ENCODE measurements around the gene GEMIN7. TPM values are rescaled to one million over a fixed set of nuclear protein-coding genes. Genes with fewer than 3 reads are reported as not detected.

GEMIN7 gene
- total RNA-seq, 2 experiments from 2014 or later = 35.4 to 35.5 TPM

- CTCF ChIA-PET = interaction anchor here (0.5 to 1.2 kb wide), 2 partner anchors 11 to 415 kb away, joined by 3 to 4 read pairs; no protein-coding TSS in a partner anchor
- intact Hi-C loops (cut with DNase I, micrococcal nuclease) = no loop called here
- Mint-ChIP-seq H3K36me3 (ENCODE audit: low read depth) (no peaks in the 10 kb centered on the region), H3K4me3 (no peak overlapping the region), H3K27me3 (no peaks in the 10 kb centered on the region), H3K27ac (no peak overlapping the region), H3K9me3 (ENCODE audit: low read depth) (no peaks in the 10 kb centered on the region), H3K4me1 (peaks cover 69% of the 10 kb centered on the region)
- no peak for DNase-seq
- POLR2A ChIA-PET = no interaction called here
- ATAC-seq = no peak
Measured at GRCh38 chr19:45119582-45119981, 40.5 kb downstream of the GEMIN7 start.

GRCh38 chr19:45121827-45122345, 42.8 kb downstream of the GEMIN7 start:
- no peaks in the 10 kb centered on the region for H3K27me3 Mint-ChIP-seq
- ChIA-PET POLR2A (no interaction called here), CTCF (interaction anchor here (0.6 kb wide), 1 partner anchor 26 kb away, joined by 4 read pairs; no protein-coding TSS in a partner anchor)
- intact Hi-C loops (cut with DNase I, micrococcal nuclease) = no loop called here
- no peak overlapping the region for H3K4me3 Mint-ChIP-seq
- peaks cover 55% of the 10 kb centered on the region for H3K4me1 Mint-ChIP-seq
- H3K9me3 Mint-ChIP-seq (ENCODE audit: low read depth) = no peaks in the 10 kb centered on the region
- no peaks in the 10 kb centered on the region for H3K36me3 Mint-ChIP-seq (ENCODE audit: low read depth)
- ATAC-seq (no peak), DNase-seq (peak; percentile 38)
- H3K27ac Mint-ChIP-seq = peak overlapping the region; percentile 37

GRCh38 chr19:45122832-45123231, 43.8 kb downstream of the GEMIN7 start:
- no peak for ATAC-seq
- peaks cover 46% of the 10 kb centered on the region for H3K4me1 Mint-ChIP-seq
- CTCF ChIA-PET = no interaction called here

GRCh38 chr19:45123440-45123850, 44.4 kb downstream of the GEMIN7 start:
- H3K4me1 Mint-ChIP-seq = peaks cover 40% of the 10 kb centered on the region
- H3K9me3 Mint-ChIP-seq (ENCODE audit: low read depth) = no peaks in the 10 kb centered on the region
- intact Hi-C loops (cut with DNase I, micrococcal nuclease) = no loop called here
- CTCF ChIA-PET = no interaction called here
- H3K4me3 Mint-ChIP-seq = no peak overlapping the region
- POLR2A ChIA-PET = no interaction called here
- no peak overlapping the region for H3K27ac Mint-ChIP-seq
- no peaks in the 10 kb centered on the region for H3K27me3 Mint-ChIP-seq
- no peaks in the 10 kb centered on the region for H3K36me3 Mint-ChIP-seq (ENCODE audit: low read depth)
- ATAC-seq (no peak), DNase-seq (no peak)

More at GRCh38 chr19:45122832-45123231, 43.8 kb downstream of the GEMIN7 start:
- Mint-ChIP-seq H3K4me3 (no peak overlapping the region), H3K36me3 (ENCODE audit: low read depth) (no peaks in the 10 kb centered on the region), H3K27ac (no peak overlapping the region), H3K9me3 (ENCODE audit: low read depth) (no peaks in the 10 kb centered on the region), H3K27me3 (no peaks in the 10 kb centered on the region)
- POLR2A ChIA-PET = no interaction called here
- DNase-seq = no peak
- intact Hi-C loops (cut with DNase I, micrococcal nuclease) = no loop called here

- POLR2A ChIA-PET = no interaction called here
- CTCF ChIA-PET = no interaction called here
- Mint-ChIP-seq H3K4me1 (peaks cover 35% of the 10 kb centered on the region), H3K36me3 (ENCODE audit: low read depth) (no peaks in the 10 kb centered on the region), H3K27ac (no peak overlapping the region), H3K27me3 (no peaks in the 10 kb centered on the region), H3K4me3 (no peak overlapping the region), H3K9me3 (ENCODE audit: low read depth) (no peaks in the 10 kb centered on the region)
- no peak for DNase-seq
- intact Hi-C loops (cut with DNase I, micrococcal nuclease) = no loop called here
- ATAC-seq = no peak
Measured at GRCh38 chr19:45124021-45124420, 45.0 kb downstream of the GEMIN7 start.

- CTCF ChIA-PET = interaction anchor here (0.6 to 1.5 kb wide), 5 partner anchors 12 to 214 kb away, joined by 3 to 7 read pairs (median 4); no protein-coding TSS in a partner anchor
- Mint-ChIP-seq H3K4me3 (no peak overlapping the region), H3K4me1 (peaks cover 28% of the 10 kb centered on the region), H3K27me3 (no peaks in the 10 kb centered on the region), H3K36me3 (ENCODE audit: low read depth) (no peaks in the 10 kb centered on the region), H3K9me3 (ENCODE audit: low read depth) (no peaks in the 10 kb centered on the region), H3K27ac (no peak overlapping the region)
- intact Hi-C loops (cut with DNase I, micrococcal nuclease) = loop anchor here (5.0 kb wide), 2 partner anchors 33 to 48 kb away; partner anchors contain the start of genes GEMIN7 (in 1 of the 2), PPP1R37 (in 1 of the 2) and ZNF296 (in 1 of the 2)
- ATAC-seq (no peak), DNase-seq (no peak)
- POLR2A ChIA-PET = interaction anchor here (0.8 kb wide), 1 partner anchor 34 kb away, joined by 3 read pairs; no protein-coding TSS in a partner anchor
Measured at GRCh38 chr19:45125360-45125759, 46.3 kb downstream of the GEMIN7 start.

- no peaks in the 10 kb centered on the region for H3K27me3 Mint-ChIP-seq
- ATAC-seq (peak; percentile 85), DNase-seq (peak; percentile 87)
- ChIA-PET POLR2A (interaction anchor here (0.6 kb wide), 1 partner anchor 79 kb away, joined by 4 read pairs; no protein-coding TSS in a partner anchor), CTCF (interaction anchor here (0.6 to 1.5 kb wide), 7 partner anchors 13 to 215 kb away, joined by 3 to 7 read pairs (median 3); no protein-coding TSS in a partner anchor)
- peaks cover 24% of the 10 kb centered on the region for H3K4me1 Mint-ChIP-seq
- H3K36me3 Mint-ChIP-seq (ENCODE audit: low read depth) = no peaks in the 10 kb centered on the region
- no peaks in the 10 kb centered on the region for H3K9me3 Mint-ChIP-seq (ENCODE audit: low read depth)
- H3K27ac Mint-ChIP-seq = no peak overlapping the region
- no peak overlapping the region for H3K4me3 Mint-ChIP-seq
- intact Hi-C loops (cut with DNase I, micrococcal nuclease) = loop anchor here (1.0 to 5.0 kb wide), 4 partner anchors 33 to 137 kb away; partner anchors contain the start of genes PPP1R37 (in 2 of the 2), GEMIN7 (in 1 of the 2) and ZNF296 (in 1 of the 2)
Measured at GRCh38 chr19:45125975-45126493, 47.0 kb downstream of the GEMIN7 start.

- CTCF ChIA-PET = interaction anchor here (0.6 to 1.2 kb wide), 3 partner anchors 21 to 112 kb away, joined by 3 read pairs; no protein-coding TSS in a partner anchor
- POLR2A ChIA-PET = interaction anchor here (0.6 kb wide), 1 partner anchor 78 kb away, joined by 4 read pairs; no protein-coding TSS in a partner anchor
- ATAC-seq = no peak
- intact Hi-C loops (cut with DNase I, micrococcal nuclease) = loop anchor here (1.0 to 5.0 kb wide), 4 partner anchors 33 to 137 kb away; partner anchors contain the start of genes PPP1R37 (in 2 of the 2), GEMIN7 (in 1 of the 2) and ZNF296 (in 1 of the 2)
- no peak overlapping the region for H3K27ac Mint-ChIP-seq
- DNase-seq = no peak
- no peaks in the 10 kb centered on the region for H3K9me3 Mint-ChIP-seq (ENCODE audit: low read depth)
- no peak overlapping the region for H3K4me3 Mint-ChIP-seq
- peaks cover 23% of the 10 kb centered on the region for H3K4me1 Mint-ChIP-seq
- H3K27me3 Mint-ChIP-seq = no peaks in the 10 kb centered on the region
- H3K36me3 Mint-ChIP-seq (ENCODE audit: low read depth) = no peaks in the 10 kb centered on the region
Measured at GRCh38 chr19:45126654-45127053, 47.6 kb downstream of the GEMIN7 start.

- no peak for ATAC-seq
- CTCF ChIA-PET = interaction anchor here (0.6 kb wide), 1 partner anchor 217 kb away, joined by 3 read pairs; no protein-coding TSS in a partner anchor
- H3K9me3 Mint-ChIP-seq (ENCODE audit: low read depth) = no peaks in the 10 kb centered on the region
- no peak for DNase-seq
- H3K4me1 Mint-ChIP-seq = peaks cover 16% of the 10 kb centered on the region
- no peaks in the 10 kb centered on the region for H3K36me3 Mint-ChIP-seq (ENCODE audit: low read depth)
- H3K27me3 Mint-ChIP-seq = no peaks in the 10 kb centered on the region
- POLR2A ChIA-PET = no interaction called here
- no peak overlapping the region for H3K27ac Mint-ChIP-seq
- intact Hi-C loops (cut with DNase I, micrococcal nuclease) = loop anchor here (5.0 kb wide), 2 partner anchors 36 to 51 kb away; partner anchors contain the start of genes GEMIN7 (in 1 of the 2), PPP1R37 (in 1 of the 2) and ZNF296 (in 1 of the 2)
- H3K4me3 Mint-ChIP-seq = no peak overlapping the region
Measured at GRCh38 chr19:45128146-45128545, 49.1 kb downstream of the GEMIN7 start.

GRCh38 chr19:45128806-45129205, 49.7 kb downstream of the GEMIN7 start:
- Mint-ChIP-seq H3K9me3 (ENCODE audit: low read depth) (no peaks in the 10 kb centered on the region), H3K36me3 (ENCODE audit: low read depth) (no peaks in the 10 kb centered on the region), H3K27me3 (no peaks in the 10 kb centered on the region), H3K4me3 (no peak overlapping the region), H3K27ac (no peak overlapping the region), H3K4me1 (peaks cover 16% of the 10 kb centered on the region)
- ChIA-PET POLR2A (no interaction called here), CTCF (interaction anchor here (1.1 kb wide), 1 partner anchor 12 kb away, joined by 3 read pairs; no protein-coding TSS in a partner anchor)
- intact Hi-C loops (cut with DNase I, micrococcal nuclease) = loop anchor here (5.0 kb wide), 2 partner anchors 37 to 52 kb away; partner anchors contain the start of genes GEMIN7 (in 1 of the 2), PPP1R37 (in 1 of the 2) and ZNF296 (in 1 of the 2)
- no peak for DNase-seq
- ATAC-seq = no peak

GRCh38 chr19:45130236-45130635, 51.2 kb downstream of the GEMIN7 start:
- CTCF ChIA-PET = interaction anchor here (1.2 to 1.5 kb wide), 2 partner anchors 11 to 38 kb away, joined by 3 to 4 read pairs; partner anchors contain the start of gene PPP1R37
- Mint-ChIP-seq H3K27me3 (no peaks in the 10 kb centered on the region), H3K4me1 (peaks cover 16% of the 10 kb centered on the region), H3K36me3 (ENCODE audit: low read depth) (no peaks in the 10 kb centered on the region), H3K27ac (no peak overlapping the region), H3K4me3 (no peak overlapping the region), H3K9me3 (ENCODE audit: low read depth) (no peaks in the 10 kb centered on the region)
- intact Hi-C loops (cut with DNase I, micrococcal nuclease) = no loop called here
- POLR2A ChIA-PET = no interaction called here
- ATAC-seq = no peak
- DNase-seq = no peak
